ENCODE measurements around the gene GIMAP4. TPM values are rescaled to one million over a fixed set of nuclear protein-coding genes. Genes with fewer than 3 reads are reported as not detected.

Gene GIMAP4
- total and polyA plus RNA-seq, 9 of the 15 experiments (the other 6 are each of a cell fraction or from before 2014, with no cell fraction given) = 0.42 TPM; not detected in 8

DNA sequence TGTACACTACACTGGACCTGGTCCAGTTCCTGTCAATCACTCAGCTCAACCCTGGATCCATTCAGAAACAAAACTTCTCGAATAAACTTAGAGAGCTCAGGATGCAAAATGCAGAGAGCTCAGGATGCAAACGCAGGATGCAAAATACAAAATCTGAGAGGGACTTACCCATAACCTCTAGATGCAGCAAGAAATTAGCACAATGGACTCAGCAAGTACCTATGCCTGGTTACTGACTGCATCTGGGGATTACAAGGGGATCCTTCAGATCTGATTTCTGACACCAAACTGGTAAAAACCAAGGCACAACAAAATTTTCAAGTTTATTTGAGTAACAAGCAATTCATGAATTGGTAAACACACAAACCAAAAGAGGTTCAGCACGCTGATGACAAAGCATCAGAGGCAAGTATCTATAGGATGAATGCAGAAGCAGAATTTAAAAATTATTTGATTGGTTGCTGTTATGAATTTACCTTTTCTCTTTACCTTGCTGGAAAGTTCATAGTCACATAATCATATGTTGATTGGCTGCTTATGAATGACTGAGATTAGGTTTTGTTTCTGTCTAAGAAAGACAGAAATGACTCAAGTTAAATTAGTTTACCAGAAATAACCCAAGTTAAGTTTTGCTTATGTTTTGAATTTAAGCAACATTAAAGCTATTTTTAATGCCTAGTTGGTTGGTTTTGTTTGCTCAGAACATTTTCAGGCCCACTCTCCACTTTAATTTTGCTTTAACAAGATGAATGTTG is 53.6 kb downstream of the GIMAP4 start:
- Histone ChIP-seq H3K79me2 (ENCODE audit: control insufficient read depth, insufficient read depth, low read length) (no peaks in the 10 kb centered on the region), H3K4me3 (no peak overlapping the region), H4K20me1 (replicated peaks; ENCODE audit: control insufficient read depth, insufficient read depth, low read length) (no peaks in the 10 kb centered on the region), H2AFZ (ENCODE audit: low read depth, low read length) (no peak overlapping the region), H3K4me1 (replicated peaks in 1 of 2; ENCODE audit: control insufficient read depth in 2 of 2, insufficient read depth in 2 of 2, low read length in 2 of 2) (no peaks in the 10 kb centered on the region), H3K27me3 (ENCODE audit: control insufficient read depth in 2 of 2, insufficient read depth in 2 of 2, low read length in 2 of 2) (no peaks in the 10 kb centered on the region; a peak in 1 of 5 replicates), H3K9ac (ENCODE audit: insufficient read depth in 1 of 2, low read depth in 2 of 2, low read length in 2 of 2) (no peak overlapping the region), H3K36me3 (ENCODE audit: control insufficient read depth, insufficient read depth, low read length) (no peaks in the 10 kb centered on the region), H3K4me2 (ENCODE audit: insufficient read depth, low read length) (no peak overlapping the region), H3K27ac (ENCODE audit: extremely low read depth, low read depth, low read length) (no peak overlapping the region), H3K9me3 (replicated peaks; ENCODE audit: control insufficient read depth, insufficient read depth, low read depth, low read length) (no peaks in the 10 kb centered on the region), H3K9me1 (ENCODE audit: control insufficient read depth, insufficient read depth, low read length) (no peaks in the 10 kb centered on the region)
- POLR2A ChIA-PET = interaction anchor here (0.6 kb wide), 1 partner anchor 228 kb away, joined by 3 read pairs; no protein-coding TSS in a partner anchor
- FAIRE-seq (no peak), ATAC-seq (no peak), DNase-seq (ENCODE audit: extremely low read depth in 1 of 4, low spot score in 3 of 4) (no peak)
- CTCF ChIA-PET (ENCODE audit: low intra/inter-chr PET ratio) = no interaction called here
- no TSS peak for BruUV-seq (replicated peaks)
- in situ Hi-C loops (cut with MboI) = no loop called here
- no peak for TF ChIP-seq TEAD1 (CRISPR knock-in tag; IDR thresholded peaks at IDR 0.05)
- TF ChIP-seq, protein P1, sequence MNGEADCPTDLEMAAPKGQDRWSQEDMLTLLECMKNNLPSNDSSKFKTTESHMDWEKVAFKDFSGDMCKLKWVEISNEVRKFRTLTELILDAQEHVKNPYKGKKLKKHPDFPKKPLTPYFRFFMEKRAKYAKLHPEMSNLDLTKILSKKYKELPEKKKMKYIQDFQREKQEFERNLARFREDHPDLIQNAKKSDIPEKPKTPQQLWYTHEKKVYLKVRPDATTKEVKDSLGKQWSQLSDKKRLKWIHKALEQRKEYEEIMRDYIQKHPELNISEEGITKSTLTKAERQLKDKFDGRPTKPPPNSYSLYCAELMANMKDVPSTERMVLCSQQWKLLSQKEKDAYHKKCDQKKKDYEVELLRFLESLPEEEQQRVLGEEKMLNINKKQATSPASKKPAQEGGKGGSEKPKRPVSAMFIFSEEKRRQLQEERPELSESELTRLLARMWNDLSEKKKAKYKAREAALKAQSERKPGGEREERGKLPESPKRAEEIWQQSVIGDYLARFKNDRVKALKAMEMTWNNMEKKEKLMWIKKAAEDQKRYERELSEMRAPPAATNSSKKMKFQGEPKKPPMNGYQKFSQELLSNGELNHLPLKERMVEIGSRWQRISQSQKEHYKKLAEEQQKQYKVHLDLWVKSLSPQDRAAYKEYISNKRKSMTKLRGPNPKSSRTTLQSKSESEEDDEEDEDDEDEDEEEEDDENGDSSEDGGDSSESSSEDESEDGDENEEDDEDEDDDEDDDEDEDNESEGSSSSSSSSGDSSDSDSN (IDR thresholded peaks at IDR 0.05; ENCODE audit: borderline replicate concordance in 1 of 2, low read depth in 2 of 2, low read length in 2 of 2) = no peak
- TF ChIP-seq, protein P2, sequence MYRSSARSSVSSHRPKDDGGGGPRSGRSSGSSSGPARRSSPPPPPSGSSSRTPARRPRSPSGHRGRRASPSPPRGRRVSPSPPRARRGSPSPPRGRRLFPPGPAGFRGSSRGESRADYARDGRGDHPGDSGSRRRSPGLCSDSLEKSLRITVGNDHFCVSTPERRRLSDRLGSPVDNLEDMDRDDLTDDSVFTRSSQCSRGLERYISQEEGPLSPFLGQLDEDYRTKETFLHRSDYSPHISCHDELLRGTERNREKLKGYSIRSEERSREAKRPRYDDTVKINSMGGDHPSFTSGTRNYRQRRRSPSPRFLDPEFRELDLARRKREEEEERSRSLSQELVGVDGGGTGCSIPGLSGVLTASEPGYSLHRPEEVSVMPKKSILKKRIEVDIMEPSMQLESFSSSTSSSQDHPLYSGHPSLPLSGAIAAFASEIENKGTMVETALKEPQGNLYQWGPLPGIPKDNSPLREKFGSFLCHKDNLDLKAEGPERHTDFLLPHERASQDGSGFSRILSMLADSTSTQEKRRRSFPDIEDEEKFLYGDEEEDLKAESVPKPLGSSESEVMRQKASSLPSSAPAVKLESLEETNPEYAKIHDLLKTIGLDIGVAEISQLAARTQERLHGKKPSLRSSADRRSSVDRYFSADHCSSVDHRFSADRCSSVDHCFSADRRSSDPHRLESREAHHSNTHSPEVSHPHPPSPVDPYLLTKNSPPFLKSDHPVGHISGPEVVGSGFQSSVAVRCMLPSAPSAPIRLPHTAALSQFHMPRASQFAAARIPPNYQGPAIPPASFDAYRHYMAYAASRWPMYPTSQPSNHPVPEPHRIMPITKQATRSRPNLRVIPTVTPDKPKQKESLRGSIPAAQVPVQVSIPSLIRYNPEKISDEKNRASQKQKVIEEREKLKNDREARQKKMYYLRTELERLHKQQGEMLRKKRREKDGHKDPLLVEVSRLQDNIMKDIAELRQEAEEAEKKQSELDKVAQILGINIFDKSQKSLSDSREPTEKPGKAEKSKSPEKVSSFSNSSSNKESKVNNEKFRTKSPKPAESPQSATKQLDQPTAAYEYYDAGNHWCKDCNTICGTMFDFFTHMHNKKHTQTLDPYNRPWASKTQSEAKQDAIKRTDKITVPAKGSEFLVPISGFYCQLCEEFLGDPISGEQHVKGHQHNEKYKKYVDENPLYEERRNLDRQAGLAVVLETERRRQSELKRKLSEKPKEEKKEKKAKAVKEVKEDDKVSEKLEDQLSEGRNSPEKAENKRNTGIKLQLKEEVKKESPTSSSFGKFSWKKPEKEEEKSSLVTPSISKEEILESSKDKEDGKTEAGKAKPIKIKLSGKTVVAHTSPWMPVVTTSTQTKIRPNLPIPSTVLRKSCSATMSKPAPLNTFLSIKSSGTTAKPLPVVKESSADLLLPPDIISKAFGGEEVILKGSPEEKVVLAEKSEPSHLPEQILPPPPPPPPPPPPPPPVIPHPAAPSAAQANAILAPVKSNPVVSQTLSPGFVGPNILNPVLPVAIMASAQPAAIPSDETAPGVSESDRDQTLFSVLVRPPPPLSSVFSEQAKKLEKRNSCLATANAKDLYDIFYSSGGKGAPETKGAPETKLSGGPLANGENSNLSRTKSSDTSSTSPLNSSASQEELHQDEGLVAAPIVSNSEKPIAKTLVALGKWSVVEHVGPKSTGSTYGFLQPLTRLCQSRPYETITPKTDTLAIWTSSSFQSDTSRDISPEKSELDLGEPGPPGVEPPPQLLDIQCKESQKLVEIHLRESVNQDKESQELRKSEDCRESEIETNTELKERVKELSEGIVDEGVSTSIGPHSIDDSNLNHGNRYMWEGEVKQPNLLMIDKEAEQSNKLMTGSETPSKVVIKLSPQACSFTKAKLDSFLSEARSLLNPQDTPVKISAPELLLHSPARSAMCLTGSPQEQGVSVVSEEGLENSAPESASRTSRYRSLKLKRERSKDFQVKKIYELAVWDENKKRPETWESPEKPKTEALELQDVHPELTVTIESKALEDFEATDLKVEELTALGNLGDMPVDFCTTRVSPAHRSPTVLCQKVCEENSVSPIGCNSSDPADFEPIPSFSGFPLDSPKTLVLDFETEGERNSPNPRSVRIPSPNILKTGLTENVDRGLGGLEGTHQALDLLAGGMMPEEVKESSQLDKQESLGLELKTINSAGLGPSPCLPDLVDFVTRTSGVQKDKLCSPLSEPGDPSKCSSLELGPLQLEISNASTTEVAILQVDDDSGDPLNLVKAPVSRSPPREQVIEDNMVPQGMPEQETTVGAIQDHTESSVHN (IDR thresholded peaks at IDR 0.05; ENCODE audit: borderline replicate concordance in 1 of 2, low read depth in 1 of 2) = no peak
- no peak for TF ChIP-seq SIN3B (IDR thresholded peaks at IDR 0.05; ENCODE audit: low read depth)
- TF ChIP-seq GATA2 (CRISPR knock-in tag; IDR thresholded peaks at IDR 0.05) = no peak
- no peak for TF ChIP-seq ZNF778 (CRISPR knock-in tag; IDR thresholded peaks at IDR 0.05)
- 0% methylated on average over 3 of the region's 3 CpGs for WGBS (ENCODE audit: insufficient coverage, low coverage, missing lambda C conversion rate)
- intact Hi-C loops (cut with micrococcal nuclease) = no loop called here

All from K562 (cell line).